ENCODE measurements around the gene CAPSL.
"Not testable (repeated sequence)": the region's sequence is repeated elsewhere in the genome, so short reads cannot be mapped to it uniquely, and the experiment has no call there.

Gene CAPSL

GRCh38 chr5:35904443-35905132 lies 33.8 kb downstream of the CAPSL start:
- DNase-seq (ENCODE audit: low read depth): no peak

DNA sequence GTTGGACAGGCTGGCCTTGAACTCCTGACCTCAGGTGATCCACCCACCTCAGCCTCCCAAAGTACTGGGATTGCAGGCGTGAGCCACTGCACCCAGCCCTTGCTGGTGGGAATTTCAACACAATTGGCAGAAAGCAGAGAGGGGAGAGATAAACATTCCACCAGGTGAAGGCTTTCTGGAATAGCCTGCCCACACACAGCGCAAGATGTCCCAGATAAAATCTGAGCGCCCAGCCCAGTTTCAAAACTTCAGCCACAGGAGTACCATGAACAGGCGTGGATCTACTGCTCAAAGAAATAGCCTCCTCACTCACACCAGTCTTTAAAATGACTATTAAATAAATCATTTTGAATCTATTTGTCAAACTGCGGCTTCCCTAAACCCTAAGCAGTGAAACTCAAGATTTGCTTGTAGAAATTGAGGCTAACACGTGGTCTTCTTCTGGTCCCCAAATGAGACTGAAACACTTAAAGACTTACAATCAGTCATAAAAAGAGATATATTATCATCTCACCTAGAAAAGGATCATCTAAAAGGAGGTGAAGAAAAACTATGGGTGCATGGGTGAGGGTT lies 34.7 kb downstream of the CAPSL start:
- DNase-seq (ENCODE audit: low read depth): no peak

DNA sequence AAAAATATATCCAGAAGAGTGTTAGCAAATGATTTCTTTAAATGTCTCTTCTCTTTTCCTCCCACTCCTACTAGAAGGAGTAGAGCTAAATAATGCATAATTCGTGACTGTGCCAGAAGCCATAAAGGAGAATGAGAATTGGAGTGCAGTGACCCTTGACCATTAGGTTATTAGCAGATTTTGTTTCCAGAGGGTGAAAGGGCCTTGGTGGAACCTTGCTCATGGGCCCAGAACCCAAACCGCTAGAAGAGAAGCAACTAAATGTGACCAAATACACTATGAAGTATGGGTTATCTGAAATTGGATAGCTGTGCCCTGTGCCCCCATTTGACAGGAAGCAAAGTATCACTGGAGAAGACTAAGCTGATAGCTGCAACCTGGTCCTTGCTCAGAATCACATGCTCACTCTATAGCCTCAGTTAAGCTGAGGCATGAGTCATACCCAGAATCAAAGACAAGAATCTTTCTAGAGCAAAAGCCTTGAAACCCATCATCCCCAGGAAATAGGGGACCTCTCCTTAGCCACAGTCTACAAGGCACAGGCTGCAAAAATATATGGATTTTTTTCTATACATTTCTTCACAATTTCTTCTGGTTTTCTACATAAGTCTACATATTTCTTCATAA lies 36.3 kb downstream of the CAPSL start:
- DNase-seq (ENCODE audit: low read depth): no peak

DNA sequence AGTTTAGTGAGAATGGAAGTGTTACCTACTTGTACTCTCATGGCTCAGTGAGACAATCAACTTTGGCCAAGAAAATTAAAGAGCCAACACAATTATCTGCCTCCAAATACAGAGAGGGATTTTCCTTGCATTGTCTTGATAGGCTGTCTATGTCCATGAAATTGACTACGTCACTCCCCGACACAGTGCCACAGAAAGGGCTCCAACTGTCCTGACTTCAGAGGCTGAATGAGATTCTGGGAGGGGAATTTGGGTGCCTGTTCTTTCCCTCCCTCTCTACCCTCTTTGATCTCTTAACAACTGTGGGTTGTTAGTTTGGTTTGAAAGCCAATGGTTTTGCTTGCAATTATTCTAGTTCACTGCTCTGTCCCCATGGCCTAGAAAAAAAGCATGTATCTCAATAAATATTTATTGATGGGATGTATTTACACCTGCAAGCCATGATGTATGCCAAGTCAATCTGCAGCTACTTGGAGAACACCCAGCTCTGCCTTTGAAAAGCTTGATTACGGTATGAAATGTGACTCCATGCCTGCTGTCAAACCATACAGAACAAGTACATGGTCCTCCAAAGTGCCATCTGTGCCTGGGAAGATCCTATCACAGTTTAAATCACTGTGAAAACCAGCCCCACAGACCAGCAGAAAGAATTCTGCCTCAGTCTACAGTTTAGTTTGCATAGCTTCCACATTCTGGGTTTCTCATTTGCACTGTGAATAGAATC lies 37.3 kb downstream of the CAPSL start:
- no peak for DNase-seq (ENCODE audit: low read depth)

DNA sequence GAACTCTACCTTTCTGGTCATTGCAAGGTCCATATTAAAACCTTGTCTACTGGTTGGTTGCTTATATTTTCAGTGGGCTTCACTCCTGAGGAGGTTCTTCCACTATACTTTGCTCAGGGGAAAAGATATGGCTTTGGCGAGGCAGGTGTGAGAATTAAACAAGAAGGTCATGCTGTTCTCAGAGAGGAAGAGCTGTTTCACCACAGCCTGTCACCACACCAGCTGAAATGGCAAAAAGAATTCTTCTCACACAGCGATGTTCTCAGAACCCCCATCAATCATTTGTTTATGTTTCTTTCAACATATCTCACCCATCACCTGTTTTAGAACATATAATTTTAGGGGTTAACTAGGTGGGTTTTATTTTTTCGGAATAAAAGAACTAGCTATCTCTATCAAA lies 38.6 kb downstream of the CAPSL start:
- DNase-seq (ENCODE audit: low read depth): no peak

DNA sequence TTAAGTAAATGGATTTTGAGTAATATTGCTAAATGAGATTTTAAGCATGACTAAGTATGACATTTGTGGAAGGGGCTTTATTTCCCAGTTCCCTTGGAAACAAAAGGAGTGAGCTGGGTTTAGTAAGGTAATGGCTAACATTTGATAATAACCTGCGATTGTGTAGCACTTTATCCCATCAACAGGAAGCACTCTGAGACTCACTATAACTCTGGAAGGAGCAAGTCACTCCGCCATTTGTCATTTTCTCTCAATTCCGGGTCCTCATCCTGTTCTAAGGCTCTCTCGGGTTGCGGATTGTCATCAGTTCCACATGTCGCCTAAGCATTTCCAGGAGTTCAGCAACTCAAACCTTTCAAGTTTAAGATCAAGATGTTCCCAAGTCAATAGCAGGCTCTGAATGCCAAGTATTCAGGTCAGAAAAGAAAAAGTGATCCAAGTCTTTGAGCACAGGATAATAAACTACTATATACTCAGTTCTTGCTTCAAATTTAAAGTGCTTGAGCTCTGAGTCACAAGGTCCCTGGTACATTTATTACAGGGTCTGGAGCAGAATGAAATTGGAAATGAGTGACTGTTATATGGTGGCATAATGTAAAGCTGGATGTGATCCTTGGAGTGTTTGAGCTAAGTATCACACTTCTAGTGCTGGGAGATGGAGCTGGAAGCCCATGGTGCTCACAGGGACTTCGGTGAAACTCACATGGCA lies 39.3 kb downstream of the CAPSL start:
- DNase-seq (ENCODE audit: low read depth): no peak

DNA sequence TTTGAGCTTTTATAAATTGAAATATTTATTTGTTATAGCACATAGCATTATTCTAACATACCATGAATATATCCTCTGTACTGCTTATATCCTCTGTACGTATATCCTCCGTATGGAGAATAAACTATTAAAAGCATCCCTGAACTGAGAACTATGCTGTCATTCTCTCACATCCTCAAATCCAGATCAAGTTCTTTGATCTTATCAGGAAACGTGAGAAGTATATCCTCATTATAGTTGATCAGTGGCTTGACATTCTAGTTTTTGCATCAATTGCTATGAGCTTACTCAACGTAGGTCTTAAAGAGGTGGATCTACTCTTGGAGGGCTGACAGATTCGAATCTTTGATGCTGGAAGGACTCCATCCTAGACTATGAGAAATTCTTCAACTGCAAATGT lies 44.3 kb downstream of the CAPSL start:
- no peak for DNase-seq (ENCODE audit: low read depth)

DNA sequence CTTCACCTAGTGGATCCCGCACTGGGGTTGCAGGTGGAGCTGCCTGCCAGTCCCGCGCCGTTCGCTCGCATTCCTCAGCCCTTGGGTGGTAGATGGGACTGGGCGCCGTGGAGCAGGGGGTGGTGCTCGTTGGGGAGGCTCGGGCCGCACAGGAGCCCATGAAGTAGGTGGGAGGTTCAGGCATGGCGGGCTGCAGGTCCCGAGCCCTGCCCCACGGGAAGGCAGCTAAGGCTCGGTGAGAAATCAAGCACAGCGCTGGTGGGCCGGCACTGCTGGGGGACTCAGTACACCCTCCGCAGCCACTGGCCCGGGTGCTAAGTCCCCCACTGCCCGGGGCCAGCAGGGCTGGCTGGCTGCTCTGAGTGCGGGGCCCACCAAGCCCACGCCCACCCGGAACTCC lies 45.6 kb downstream of the CAPSL start:
- not testable (repeated sequence) for DNase-seq (ENCODE audit: low read depth)

- DNase-seq (ENCODE audit: low read depth): no peak
Measured at GRCh38 chr5:35890021-35891020, 48.1 kb downstream of the CAPSL start.

GRCh38 chr5:35887321-35888100 lies 50.9 kb downstream of the CAPSL start:
- no peak for DNase-seq (ENCODE audit: low read depth)

- DNase-seq (ENCODE audit: low read depth): no peak
Measured at GRCh38 chr5:35886381-35886780, 52.0 kb downstream of the CAPSL start.

DNA sequence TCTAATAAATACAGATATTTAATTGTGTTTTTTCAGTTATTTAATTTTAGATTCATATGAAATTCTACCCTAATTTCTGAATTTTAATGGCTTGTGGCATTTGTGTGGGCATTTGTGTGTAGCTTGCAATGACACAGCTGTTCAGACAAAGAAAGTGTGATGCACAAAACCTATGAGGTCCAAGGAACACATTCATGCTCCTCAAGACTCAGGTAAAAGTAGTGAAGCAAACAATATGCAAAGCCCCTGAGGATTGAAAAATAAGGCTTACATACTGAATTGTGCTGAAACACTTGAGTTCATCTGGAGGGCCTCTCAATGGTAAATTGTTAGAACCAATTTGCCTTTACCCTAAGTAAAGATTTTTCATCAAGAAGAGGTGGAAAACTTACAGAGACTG lies 53.6 kb downstream of the CAPSL start:
- no peak for DNase-seq (ENCODE audit: low read depth)

GRCh38 chr5:35884191-35884769 lies 54.1 kb downstream of the CAPSL start:
- DNase-seq (ENCODE audit: low read depth): no peak

DNA sequence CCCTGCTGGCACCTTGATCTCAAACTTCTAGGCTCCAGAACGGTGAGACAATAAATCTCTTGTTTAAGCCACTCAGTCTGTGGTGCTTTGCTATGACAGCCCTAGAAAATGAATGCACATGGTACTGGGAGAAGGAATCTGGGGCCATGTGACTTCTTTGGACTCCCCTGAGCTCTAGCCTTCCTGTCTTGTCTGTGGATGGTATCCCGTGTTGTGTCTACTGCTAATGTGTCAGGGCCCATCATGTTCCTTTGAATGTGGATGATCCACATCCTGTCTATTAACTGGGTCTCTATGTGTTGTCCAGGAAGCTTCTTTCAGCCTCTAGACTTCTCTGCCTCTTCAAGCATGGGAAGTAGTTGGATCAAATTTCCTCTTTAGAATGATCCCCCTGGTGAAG lies 56.7 kb downstream of the CAPSL start:
- no peak for DNase-seq (ENCODE audit: low read depth)

- no peak for DNase-seq (ENCODE audit: low read depth)
Measured at GRCh38 chr5:35880156-35880555, 58.3 kb downstream of the CAPSL start.

- no peak for DNase-seq (ENCODE audit: low read depth)
Measured at GRCh38 chr5:35879649-35880048, 58.8 kb downstream of the CAPSL start.

DNA sequence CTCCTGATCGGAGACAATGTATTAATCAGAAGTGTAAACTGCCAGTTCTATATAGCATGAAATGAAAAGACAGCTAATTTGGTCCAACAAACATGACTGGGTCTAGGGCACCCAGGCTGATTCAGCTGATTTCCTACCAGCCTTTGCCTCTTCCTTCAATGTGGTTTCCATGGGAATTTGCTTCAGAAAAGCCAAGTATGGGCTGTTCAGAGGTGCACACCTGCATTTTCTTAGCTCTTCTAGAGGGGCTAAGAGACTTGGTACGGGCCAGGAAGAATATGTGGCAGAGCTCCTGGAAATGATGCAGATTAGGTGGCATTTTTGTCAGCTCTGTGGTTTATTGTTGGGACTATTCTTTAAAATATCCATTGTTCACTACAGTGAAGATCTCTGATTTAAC lies 59.3 kb downstream of the CAPSL start:
- DNase-seq (ENCODE audit: low read depth): no peak

DNA sequence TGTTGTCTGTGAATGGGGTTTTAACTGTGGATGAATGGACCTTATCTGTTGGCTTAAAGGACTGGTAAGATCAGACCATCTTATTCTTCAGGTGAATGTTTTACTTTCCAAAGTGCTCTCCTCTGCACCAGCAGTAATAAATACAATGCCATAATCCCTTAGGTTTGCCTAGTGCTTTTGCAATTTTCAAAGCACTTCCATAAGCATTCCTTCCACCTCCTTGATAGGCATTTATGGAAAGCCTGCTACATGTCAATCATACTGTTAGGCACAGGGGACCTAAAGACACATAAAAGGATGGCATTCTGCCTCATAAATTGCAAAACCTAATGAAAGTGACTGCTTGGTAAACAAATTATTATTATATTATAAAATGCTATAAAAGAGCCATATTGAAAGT lies 60.3 kb downstream of the CAPSL start:
- no peak for DNase-seq (ENCODE audit: low read depth)

GRCh38 chr5:35877655-35878054 lies 60.8 kb downstream of the CAPSL start:
- DNase-seq (ENCODE audit: low read depth): no peak

GRCh38 chr5:35876922-35877321 lies 61.5 kb downstream of the CAPSL start:
- no peak for DNase-seq (ENCODE audit: low read depth)
